GM23338 (cell line): ENCODE data around the gene FOXN1. TPM values are rescaled to one million over a fixed set of nuclear protein-coding genes. Genes with fewer than 3 reads are reported as not detected.

Experiments used
- ATAC-seq: fragments of 200-7000 bp; cut with Tn5 transposase; 3 replicates; pipeline ENCODE4 v1.9.1; 2020
- DNase-seq: peaks from one replicate; pipeline ENCODE4 v3.0.0-alpha.2; 2015; ENCODE audit warnings: low spot score
- H2AFZ ChIP-seq: fragments of 200-600 bp; sonication (generic); 2 replicates; pipeline ENCODE4 v1.8.0; 2016; ENCODE audit warnings: antibody characterized with exemption, mild to moderate bottlenecking, moderate library complexity
- H3F3A ChIP-seq: fragments of 200-600 bp; sonication (generic); replicated peaks from 2 replicates; pipeline ENCODE4 v1.8.0; 2017; ENCODE audit warnings: antibody characterized with exemption, mixed run types, low read depth
- H3K27ac ChIP-seq: fragments of 200-600 bp; sonication (generic); 2 replicates; pipeline ENCODE4 v1.6.1; 2016; ENCODE audit warnings: low read depth
- H3K27me3 ChIP-seq: fragments of 200-600 bp; sonication (generic); 2 replicates; pipeline ENCODE4 v1.8.0; 2016; ENCODE audit warnings: mild to moderate bottlenecking, mixed run types, moderate library complexity; ENCODE audit not compliant: insufficient read depth
- H3K36me3 ChIP-seq: fragments of 200-600 bp; sonication (generic); 2 replicates; pipeline ENCODE4 v1.8.0; 2016; ENCODE audit warnings: mild to moderate bottlenecking; ENCODE audit not compliant: insufficient read depth
- H3K4me1 ChIP-seq: fragments of 200-600 bp; sonication (generic); 2 replicates; pipeline ENCODE4 v1.8.0; 2016; ENCODE audit warnings: mild to moderate bottlenecking, moderate library complexity; ENCODE audit not compliant: insufficient read depth
- H3K4me2 ChIP-seq: fragments of 200-600 bp; sonication (generic); 2 replicates; pipeline ENCODE4 v1.7.1; 2017; ENCODE audit warnings: mixed run types
- H3K4me3 ChIP-seq: fragments of 200-600 bp; sonication (generic); 2 replicates; pipeline ENCODE4 v1.6.1; 2016; ENCODE audit warnings: mixed run types
- H3K79me2 ChIP-seq: fragments of 200-600 bp; sonication (generic); replicated peaks from 2 replicates; pipeline ENCODE4 v1.8.0; 2017; ENCODE audit warnings: mild to moderate bottlenecking; ENCODE audit not compliant: insufficient read depth
- H3K9me2 ChIP-seq: fragments of 200-600 bp; sonication (generic); 2 replicates; pipeline ENCODE4 v1.8.0; 2017; ENCODE audit not compliant: insufficient read depth
- H4K20me1 ChIP-seq: fragments of 200-600 bp; sonication (generic); replicated peaks from 2 replicates; pipeline ENCODE4 v1.8.0; 2017; ENCODE audit warnings: mild to moderate bottlenecking; ENCODE audit not compliant: insufficient read depth
- H3K27ac Mint-ChIP-seq: 2 replicates; pipeline ENCODE4 v1.8.0; 2020; ENCODE audit warnings: inconsistent platforms, mild to moderate bottlenecking, moderate library complexity, mixed read lengths
- H3K27me3 Mint-ChIP-seq: 3 replicates; pipeline ENCODE4 v1.8.0; 2022; ENCODE audit warnings: low read depth, mild to moderate bottlenecking, moderate library complexity, mixed read lengths, inconsistent platforms; ENCODE audit not compliant: insufficient read depth, poor library complexity
- H3K36me3 Mint-ChIP-seq: 3 replicates; pipeline ENCODE4 v1.8.0; 2021; ENCODE audit warnings: low read depth, mild to moderate bottlenecking, inconsistent platforms, moderate library complexity, mixed read lengths
- H3K4me1 Mint-ChIP-seq: 3 replicates; pipeline ENCODE4 v1.8.0; 2020; ENCODE audit warnings: mild to moderate bottlenecking, inconsistent platforms, mixed read lengths
- H3K4me3 Mint-ChIP-seq: 3 replicates; pipeline ENCODE4 v1.8.0; 2021; ENCODE audit warnings: moderate library complexity, mild to moderate bottlenecking, inconsistent platforms, mixed read lengths
- H3K9me3 Mint-ChIP-seq: 3 replicates; pipeline ENCODE4 v1.8.0; 2020; ENCODE audit warnings: moderate library complexity, mild to moderate bottlenecking, inconsistent platforms, mixed read lengths
- EZH2 ChIP-seq: fragments of 200-600 bp; sonication (generic); IDR thresholded peaks from one replicate; pipeline ENCODE4 v1.8.0; 2017; ENCODE audit warnings: antibody characterized with exemption, mild to moderate bottlenecking, low read depth; ENCODE audit not compliant: unreplicated experiment
- JUNB ChIP-seq: IDR thresholded peaks from one replicate; pipeline ENCODE4 v1.6.1; 2016; ENCODE audit warnings: antibody characterized with exemption; ENCODE audit not compliant: unreplicated experiment
- NANOG ChIP-seq: IDR thresholded peaks from 2 replicates; pipeline ENCODE4 v1.6.1; 2016; ENCODE audit warnings: antibody characterized with exemption, borderline replicate concordance
- POLR2AphosphoS5 ChIP-seq: IDR thresholded peaks from 2 replicates; pipeline ENCODE4 v1.6.1; 2016; ENCODE audit warnings: antibody characterized with exemption, low read depth
- REST ChIP-seq: IDR thresholded peaks from one replicate; pipeline ENCODE4 v1.6.1; 2018; ENCODE audit warnings: antibody characterized with exemption; ENCODE audit not compliant: unreplicated experiment
- STAT1 ChIP-seq: IDR thresholded peaks from one replicate; pipeline ENCODE4 v1.6.1; 2016; ENCODE audit warnings: antibody characterized with exemption; ENCODE audit not compliant: unreplicated experiment
- ZNF114 ChIP-seq: fragments of 250-450 bp; sonication (Bioruptor Pico); IDR thresholded peaks from 2 replicates; pipeline ENCODE4 v1.5.0; 2020; ENCODE audit warnings: mild to moderate bottlenecking, moderate library complexity
- ZNF462 ChIP-seq: fragments of 250-450 bp; sonication (Bioruptor Pico); IDR thresholded peaks from 2 replicates; pipeline ENCODE4 v1.5.0; 2020; ENCODE audit warnings: mild to moderate bottlenecking, moderate library complexity
- polyA plus RNA-seq: library from polyadenylated mRNA; unstranded; fragments of >200 nt; fragmentation: Nextera tagmentation; extraction: Ambion mirVana; gene quantifications from 2 replicates; pipeline ENCODE4 v1.2.1, GENCODE V29; 2016
- total RNA-seq: library from RNA; depleted of rRNA; stranded (reverse); fragments of >200 nt; shearing (Covaris generic); gene quantifications from 2 replicates; pipeline ENCODE4 v1.2.3, GENCODE V29; 2014

FOXN1 gene
- total and polyA plus RNA-seq, 2 experiments from 2014 or later, result not detected

GRCh38 chr17:28549236-28550132 lies 43.3 kb downstream of the FOXN1 start:
- Mint-ChIP-seq H3K27me3 (peaks cover 21% of the 10 kb centered on the region), H3K4me1 (peaks cover 34% of the 10 kb centered on the region), H3K36me3 (peaks cover 10% of the 10 kb centered on the region), H3K9me3 (no peaks in the 10 kb centered on the region; the same call in 2 of the 3 replicates), H3K27ac (no peak overlapping the region), H3K4me3 (no peak overlapping the region; the same call in 2 of the 3 replicates)
- H3K27me3 ChIP-seq, result no peaks in the 10 kb centered on the region
- H3K27ac ChIP-seq, result no peak overlapping the region
- no peak for TF ChIP-seq STAT1
- TF ChIP-seq JUNB, result no peak
- TF ChIP-seq ZNF114 (CRISPR knock-in tag), result no peak
- no peak for TF ChIP-seq ZNF462 (CRISPR knock-in tag)
- no peak for TF ChIP-seq POLR2AphosphoS5
- no peak for TF ChIP-seq NANOG
- TF ChIP-seq REST, result no peak
- TF ChIP-seq EZH2, result no peak
- H3K36me3 ChIP-seq, result no peaks in the 10 kb centered on the region
- H2AFZ ChIP-seq, result no peak overlapping the region
- no peak for DNase-seq
- ATAC-seq, result no peak
- H3K4me3 ChIP-seq, result no peak overlapping the region
- H4K20me1 ChIP-seq, result no peaks in the 10 kb centered on the region; the same call in 1 of the 2 replicates
- H3K4me2 ChIP-seq, result no peak overlapping the region
- no peaks in the 10 kb centered on the region for H3F3A ChIP-seq
- H3K4me1 ChIP-seq, result peaks cover 16% of the 10 kb centered on the region; the same call in 1 of the 2 replicates
- H3K9me2 ChIP-seq, result no peaks in the 10 kb centered on the region
- peaks cover 8% of the 10 kb centered on the region for H3K79me2 ChIP-seq
